ENCODE measurements around the gene ABHD12B.
"Not testable (repeated sequence)": the region's sequence is repeated elsewhere in the genome, so short reads cannot be mapped to it uniquely, and the experiment has no call there.

ABHD12B gene

GRCh38 chr14:50906326-50907065 is 34.6 kb downstream of the ABHD12B start:
- Histone ChIP-seq H3K4me1 (ENCODE audit: low read length) (no peaks in the 10 kb centered on the region), H3K27me3 (replicated peaks; ENCODE audit: insufficient read depth, low read length) (no peaks in the 10 kb centered on the region), H3K4me3 (ENCODE audit: low read length) (no peak overlapping the region), H3K36me3 (replicated peaks; ENCODE audit: insufficient read depth, low read length) (no peaks in the 10 kb centered on the region), H3K9ac (ENCODE audit: low read length) (no peak overlapping the region), H3F3A (ENCODE audit: insufficient read depth, low read length) (no peaks in the 10 kb centered on the region), H2AFZ (ENCODE audit: low read length) (no peak overlapping the region), H3K9me3 (replicated peaks; ENCODE audit: insufficient read depth, low read length) (no peaks in the 10 kb centered on the region), H3K27ac (ENCODE audit: low read length) (no peak overlapping the region), H3K9me2 (replicated peaks; ENCODE audit: insufficient read depth, low read length) (no peaks in the 10 kb centered on the region), H4K20me1 (ENCODE audit: insufficient read depth, low read length) (no peaks in the 10 kb centered on the region), H3K79me2 (ENCODE audit: low read length) (no peaks in the 10 kb centered on the region), H3K4me2 (ENCODE audit: low read depth, low read length) (no peak overlapping the region)
- TF ChIP-seq EZH2 (optimal IDR thresholded peaks at IDR 0.05; ENCODE audit: low read depth, low read length) (no peak), CTCF (IDR thresholded peaks at IDR 0.05; ENCODE audit: low read length) (no peak), EZH2phosphoT487 (IDR thresholded peaks at IDR 0.05; ENCODE audit: low read length) (no peak)
- DNase-seq = no peak

GRCh38 chr14:50910495-50911420 is 38.9 kb downstream of the ABHD12B start:
- TF ChIP-seq CTCF (IDR thresholded peaks at IDR 0.05; ENCODE audit: low read length) (no peak), EZH2 (optimal IDR thresholded peaks at IDR 0.05; ENCODE audit: low read depth, low read length) (no peak), EZH2phosphoT487 (IDR thresholded peaks at IDR 0.05; ENCODE audit: low read length) (no peak)
- no peaks in the 10 kb centered on the region for H4K20me1 ChIP-seq (ENCODE audit: insufficient read depth, low read length)
- H3K27ac ChIP-seq (ENCODE audit: low read length) = no peak overlapping the region
- H3K27me3 ChIP-seq (replicated peaks; ENCODE audit: insufficient read depth, low read length) = no peaks in the 10 kb centered on the region
- no peaks in the 10 kb centered on the region for H3K4me1 ChIP-seq (ENCODE audit: low read length)
- H2AFZ ChIP-seq (ENCODE audit: low read length) = no peak overlapping the region
- no peak overlapping the region for H3K4me3 ChIP-seq (ENCODE audit: low read length)
- no peak overlapping the region for H3K9ac ChIP-seq (ENCODE audit: low read length)
- H3K79me2 ChIP-seq (ENCODE audit: low read length) = no peaks in the 10 kb centered on the region
- H3F3A ChIP-seq (ENCODE audit: insufficient read depth, low read length) = no peaks in the 10 kb centered on the region
- DNase-seq = no peak
- no peaks in the 10 kb centered on the region for H3K36me3 ChIP-seq (replicated peaks; ENCODE audit: insufficient read depth, low read length)
- no peak overlapping the region for H3K4me2 ChIP-seq (ENCODE audit: low read depth, low read length)
- H3K9me2 ChIP-seq (replicated peaks; ENCODE audit: insufficient read depth, low read length) = no peaks in the 10 kb centered on the region
- H3K9me3 ChIP-seq (replicated peaks; ENCODE audit: insufficient read depth, low read length) = no peaks in the 10 kb centered on the region

GRCh38 chr14:50917449-50917848 is 45.6 kb downstream of the ABHD12B start:
- TF ChIP-seq EZH2 (optimal IDR thresholded peaks at IDR 0.05; ENCODE audit: low read depth, low read length) (no peak), EZH2phosphoT487 (IDR thresholded peaks at IDR 0.05; ENCODE audit: low read length) (no peak), CTCF (IDR thresholded peaks at IDR 0.05; ENCODE audit: low read length) (no peak)
- Histone ChIP-seq H3K27ac (ENCODE audit: low read length) (no peak overlapping the region), H2AFZ (ENCODE audit: low read length) (no peak overlapping the region), H3K4me2 (ENCODE audit: low read depth, low read length) (no peak overlapping the region), H3K27me3 (replicated peaks; ENCODE audit: insufficient read depth, low read length) (no peaks in the 10 kb centered on the region), H3K36me3 (replicated peaks; ENCODE audit: insufficient read depth, low read length) (no peaks in the 10 kb centered on the region), H3K4me3 (ENCODE audit: low read length) (no peak overlapping the region), H3F3A (ENCODE audit: insufficient read depth, low read length) (no peaks in the 10 kb centered on the region), H3K79me2 (ENCODE audit: low read length) (no peaks in the 10 kb centered on the region), H3K9me3 (replicated peaks; ENCODE audit: insufficient read depth, low read length) (no peaks in the 10 kb centered on the region), H4K20me1 (ENCODE audit: insufficient read depth, low read length) (no peaks in the 10 kb centered on the region), H3K9me2 (replicated peaks; ENCODE audit: insufficient read depth, low read length) (no peaks in the 10 kb centered on the region), H3K4me1 (ENCODE audit: low read length) (no peaks in the 10 kb centered on the region), H3K9ac (ENCODE audit: low read length) (no peak overlapping the region)
- DNase-seq = no peak

- not testable (repeated sequence) for H3K4me1 ChIP-seq (ENCODE audit: low read length); H3K9me2 ChIP-seq (replicated peaks; ENCODE audit: insufficient read depth, low read length); H3K9me3 ChIP-seq (replicated peaks; ENCODE audit: insufficient read depth, low read length); DNase-seq; H3K27ac ChIP-seq (ENCODE audit: low read length); H3K27me3 ChIP-seq (replicated peaks; ENCODE audit: insufficient read depth, low read length); H3F3A ChIP-seq (ENCODE audit: insufficient read depth, low read length); H4K20me1 ChIP-seq (ENCODE audit: insufficient read depth, low read length); H2AFZ ChIP-seq (ENCODE audit: low read length); H3K9ac ChIP-seq (ENCODE audit: low read length); H3K36me3 ChIP-seq (replicated peaks; ENCODE audit: insufficient read depth, low read length); H3K79me2 ChIP-seq (ENCODE audit: low read length); H3K4me3 ChIP-seq (ENCODE audit: low read length); H3K4me2 ChIP-seq (ENCODE audit: low read depth, low read length)
Measured at GRCh38 chr14:50919524-50919923, 47.7 kb downstream of the ABHD12B start.

Measured in MM.1S (cell line).